ENCODE data around the gene TAF15. TPM values are rescaled to one million over a fixed set of nuclear protein-coding genes. Genes with fewer than 3 reads are reported as not detected.

Gene TAF15
- polyA plus RNA-seq, 1 donor (not counting 4 experiments of a cell fraction or from before 2014, with no cell fraction given), result 101 TPM

DNA sequence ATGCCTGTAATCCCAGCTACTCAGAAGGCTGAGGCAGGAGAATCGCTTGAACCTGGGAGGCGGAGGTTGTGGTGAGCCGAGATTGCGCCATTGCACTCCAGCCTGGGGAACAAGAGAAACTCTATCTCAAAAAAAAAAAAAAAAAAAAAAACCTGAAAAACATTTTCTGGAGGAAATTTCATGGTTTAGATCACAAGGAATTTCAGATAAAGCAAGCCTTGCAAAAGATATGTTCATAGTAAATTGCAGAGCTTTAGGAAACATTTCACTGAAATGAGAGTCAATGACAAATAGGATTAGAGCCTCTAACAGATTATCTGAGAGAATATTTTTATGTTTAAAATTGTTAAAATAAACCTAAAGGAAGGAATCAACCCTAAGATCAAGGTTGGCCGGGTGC lies 3.2 kb downstream of the TAF15 start:
- FAIRE-seq, result no peak

GRCh38 chr17:35816723-35817122 lies 7.4 kb downstream of the TAF15 start:
- dilution Hi-C loops (cut with MboI; ENCODE audit: extremely low pct_ligation_motif_present, low sequenced_read_pairs), result no loop called here
- peaks cover 2% of the 10 kb centered on the region for H3K9me1 ChIP-seq (ENCODE audit: control insufficient read depth, extremely low read depth, insufficient read depth, low read length)
- no peaks in the 10 kb centered on the region for H3K27me3 ChIP-seq (ENCODE audit: control insufficient read depth, extremely low read depth, insufficient read depth, low read length)
- no peaks in the 10 kb centered on the region for H3K9me3 ChIP-seq (ENCODE audit: control insufficient read depth, low read depth, low read length)
- no peak overlapping the region for H3K9ac ChIP-seq (ENCODE audit: control insufficient read depth, extremely low read depth, insufficient read depth, low read length)
- no peak overlapping the region for H3K4me3 ChIP-seq (ENCODE audit: control insufficient read depth in 2 of 3, extremely low read depth in 1 of 3, insufficient read depth in 2 of 3, low read depth in 1 of 3, low read length in 3 of 3)
- DNase-seq (ENCODE audit: low read depth, low spot score) (no peak), FAIRE-seq (no peak)
- H3K27ac ChIP-seq (ENCODE audit: control insufficient read depth, insufficient read depth, low read length), result no peak overlapping the region
- peaks cover 9% of the 10 kb centered on the region for H4K20me1 ChIP-seq (ENCODE audit: control insufficient read depth, extremely low read depth, insufficient read depth, low read length)
- H3K79me2 ChIP-seq (ENCODE audit: control insufficient read depth, insufficient read depth, low read length), result peaks cover 85% of the 10 kb centered on the region
- H3K36me3 ChIP-seq (ENCODE audit: control insufficient read depth in 2 of 2, extremely low read depth in 1 of 2, insufficient read depth in 2 of 2, low read length in 2 of 2), result peaks cover 0 to 21% of the 10 kb centered on the region in 2 experiments
- peaks cover 3% of the 10 kb centered on the region for H3K4me1 ChIP-seq (ENCODE audit: control insufficient read depth, extremely low read depth, insufficient read depth, low read length)
- no peak overlapping the region for H2AFZ ChIP-seq (ENCODE audit: control insufficient read depth, low read length)
- TF ChIP-seq EZH2 (IDR thresholded peaks at IDR 0.05; ENCODE audit: low read length), result no peak
- TF ChIP-seq, protein P1, sequence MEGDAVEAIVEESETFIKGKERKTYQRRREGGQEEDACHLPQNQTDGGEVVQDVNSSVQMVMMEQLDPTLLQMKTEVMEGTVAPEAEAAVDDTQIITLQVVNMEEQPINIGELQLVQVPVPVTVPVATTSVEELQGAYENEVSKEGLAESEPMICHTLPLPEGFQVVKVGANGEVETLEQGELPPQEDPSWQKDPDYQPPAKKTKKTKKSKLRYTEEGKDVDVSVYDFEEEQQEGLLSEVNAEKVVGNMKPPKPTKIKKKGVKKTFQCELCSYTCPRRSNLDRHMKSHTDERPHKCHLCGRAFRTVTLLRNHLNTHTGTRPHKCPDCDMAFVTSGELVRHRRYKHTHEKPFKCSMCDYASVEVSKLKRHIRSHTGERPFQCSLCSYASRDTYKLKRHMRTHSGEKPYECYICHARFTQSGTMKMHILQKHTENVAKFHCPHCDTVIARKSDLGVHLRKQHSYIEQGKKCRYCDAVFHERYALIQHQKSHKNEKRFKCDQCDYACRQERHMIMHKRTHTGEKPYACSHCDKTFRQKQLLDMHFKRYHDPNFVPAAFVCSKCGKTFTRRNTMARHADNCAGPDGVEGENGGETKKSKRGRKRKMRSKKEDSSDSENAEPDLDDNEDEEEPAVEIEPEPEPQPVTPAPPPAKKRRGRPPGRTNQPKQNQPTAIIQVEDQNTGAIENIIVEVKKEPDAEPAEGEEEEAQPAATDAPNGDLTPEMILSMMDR (optimal IDR thresholded peaks at IDR 0.05 in 1 of 3, IDR thresholded peaks at IDR 0.05 in 1 of 3, conservative IDR thresholded peaks at IDR 0.05 in 1 of 3; ENCODE audit: extremely low read depth in 1 of 3, insufficient read depth in 2 of 3, low read length in 3 of 3), result no peak
- H3K4me2 ChIP-seq (ENCODE audit: control insufficient read depth, extremely low read depth, insufficient read depth, low read depth, low read length), result no peak overlapping the region

More for the DNA sequence above, 3.2 kb downstream of the TAF15 start:
- dilution Hi-C loops (cut with MboI; ENCODE audit: extremely low pct_ligation_motif_present, low sequenced_read_pairs), result no loop called here
- Histone ChIP-seq H4K20me1 (ENCODE audit: control insufficient read depth, extremely low read depth, insufficient read depth, low read length) (peaks cover 16% of the 10 kb centered on the region), H3K4me1 (ENCODE audit: control insufficient read depth, extremely low read depth, insufficient read depth, low read length) (peaks cover 27% of the 10 kb centered on the region), H3K4me3 (ENCODE audit: control insufficient read depth in 2 of 3, extremely low read depth in 1 of 3, insufficient read depth in 2 of 3, low read depth in 1 of 3, low read length in 3 of 3) (no peak overlapping the region), H3K27me3 (ENCODE audit: control insufficient read depth, extremely low read depth, insufficient read depth, low read length) (no peaks in the 10 kb centered on the region), H2AFZ (ENCODE audit: control insufficient read depth, low read length) (no peak overlapping the region), H3K79me2 (ENCODE audit: control insufficient read depth, insufficient read depth, low read length) (peaks cover 81% of the 10 kb centered on the region), H3K9ac (ENCODE audit: control insufficient read depth, extremely low read depth, insufficient read depth, low read length) (no peak overlapping the region), H3K9me1 (ENCODE audit: control insufficient read depth, extremely low read depth, insufficient read depth, low read length) (peaks cover 2% of the 10 kb centered on the region), H3K36me3 (ENCODE audit: control insufficient read depth in 2 of 2, extremely low read depth in 1 of 2, insufficient read depth in 2 of 2, low read length in 2 of 2) (peaks cover 0 to 4% of the 10 kb centered on the region in 2 experiments), H3K4me2 (ENCODE audit: control insufficient read depth, extremely low read depth, insufficient read depth, low read depth, low read length) (no peak overlapping the region), H3K9me3 (ENCODE audit: control insufficient read depth, low read depth, low read length) (no peaks in the 10 kb centered on the region), H3K27ac (ENCODE audit: control insufficient read depth, insufficient read depth, low read length) (no peak overlapping the region)
- no peak for DNase-seq (ENCODE audit: low read depth, low spot score)
- TF ChIP-seq, protein P1 (optimal IDR thresholded peaks at IDR 0.05 in 1 of 3, IDR thresholded peaks at IDR 0.05 in 1 of 3, conservative IDR thresholded peaks at IDR 0.05 in 1 of 3; ENCODE audit: extremely low read depth in 1 of 3, insufficient read depth in 2 of 3, low read length in 3 of 3), result no peak
- TF ChIP-seq EZH2 (IDR thresholded peaks at IDR 0.05; ENCODE audit: low read length), result no peak

Data from keratinocyte (primary cell).